D721Med (cell line): Measurements from ENCODE around the gene PREX1.

ENCODE experiments used
- DNase-seq: peaks from one replicate; pipeline ENCODE4 v3.0.0; 2011; ENCODE audit warnings: low spot score; ENCODE audit not compliant: insufficient read length
- FAIRE-seq: peaks from 2 replicates; lab custom pipeline; 2011; peaks lifted over from hg19 to GRCh38; lab: Jason Lieb, UNC
- TF ChIP-seq, protein P1 (sequence below): IDR thresholded peaks from 2 replicates; pipeline ENCODE4 v1.5.1; 2012; ENCODE audit warnings: mild to moderate bottlenecking, control low read depth; ENCODE audit not compliant: insufficient read depth; ENCODE audit errors: missing control alignments

The PREX1 gene

GRCh38 chr20:48656661-48657211 is 171.1 kb downstream of the PREX1 start:
- TF ChIP-seq, protein P1, sequence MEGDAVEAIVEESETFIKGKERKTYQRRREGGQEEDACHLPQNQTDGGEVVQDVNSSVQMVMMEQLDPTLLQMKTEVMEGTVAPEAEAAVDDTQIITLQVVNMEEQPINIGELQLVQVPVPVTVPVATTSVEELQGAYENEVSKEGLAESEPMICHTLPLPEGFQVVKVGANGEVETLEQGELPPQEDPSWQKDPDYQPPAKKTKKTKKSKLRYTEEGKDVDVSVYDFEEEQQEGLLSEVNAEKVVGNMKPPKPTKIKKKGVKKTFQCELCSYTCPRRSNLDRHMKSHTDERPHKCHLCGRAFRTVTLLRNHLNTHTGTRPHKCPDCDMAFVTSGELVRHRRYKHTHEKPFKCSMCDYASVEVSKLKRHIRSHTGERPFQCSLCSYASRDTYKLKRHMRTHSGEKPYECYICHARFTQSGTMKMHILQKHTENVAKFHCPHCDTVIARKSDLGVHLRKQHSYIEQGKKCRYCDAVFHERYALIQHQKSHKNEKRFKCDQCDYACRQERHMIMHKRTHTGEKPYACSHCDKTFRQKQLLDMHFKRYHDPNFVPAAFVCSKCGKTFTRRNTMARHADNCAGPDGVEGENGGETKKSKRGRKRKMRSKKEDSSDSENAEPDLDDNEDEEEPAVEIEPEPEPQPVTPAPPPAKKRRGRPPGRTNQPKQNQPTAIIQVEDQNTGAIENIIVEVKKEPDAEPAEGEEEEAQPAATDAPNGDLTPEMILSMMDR = no peak
- FAIRE-seq (no peak), DNase-seq (no peak)

DNA sequence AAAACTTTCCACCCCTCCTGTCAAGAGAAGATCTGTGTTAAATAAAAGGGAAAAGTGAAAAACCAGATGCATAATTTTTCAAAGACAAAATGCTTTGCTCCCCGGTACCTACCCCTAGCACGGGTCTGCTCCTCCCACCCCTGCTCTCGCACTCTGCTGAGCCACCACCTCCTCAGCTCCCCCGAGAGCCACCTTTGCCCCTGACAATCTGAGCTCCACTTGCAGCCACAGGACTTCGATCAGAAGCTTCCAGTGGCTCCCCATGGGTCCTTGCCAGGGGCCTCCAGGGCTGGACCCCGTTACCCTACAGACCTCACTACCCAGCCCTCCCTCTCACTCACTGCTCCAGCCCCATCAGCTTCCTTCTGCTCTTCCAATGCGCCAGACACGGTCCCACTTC is 171.7 kb downstream of the PREX1 start:
- no peak for FAIRE-seq
- TF ChIP-seq, protein P1 = no peak
- no peak for DNase-seq

GRCh38 chr20:48653706-48654051 is 174.1 kb downstream of the PREX1 start:
- TF ChIP-seq, protein P1 = no peak
- no peak for FAIRE-seq
- DNase-seq = no peak

GRCh38 chr20:48652961-48653705 is 174.7 kb downstream of the PREX1 start:
- DNase-seq (no peak), FAIRE-seq (no peak)
- TF ChIP-seq, protein P1 = no peak

DNA sequence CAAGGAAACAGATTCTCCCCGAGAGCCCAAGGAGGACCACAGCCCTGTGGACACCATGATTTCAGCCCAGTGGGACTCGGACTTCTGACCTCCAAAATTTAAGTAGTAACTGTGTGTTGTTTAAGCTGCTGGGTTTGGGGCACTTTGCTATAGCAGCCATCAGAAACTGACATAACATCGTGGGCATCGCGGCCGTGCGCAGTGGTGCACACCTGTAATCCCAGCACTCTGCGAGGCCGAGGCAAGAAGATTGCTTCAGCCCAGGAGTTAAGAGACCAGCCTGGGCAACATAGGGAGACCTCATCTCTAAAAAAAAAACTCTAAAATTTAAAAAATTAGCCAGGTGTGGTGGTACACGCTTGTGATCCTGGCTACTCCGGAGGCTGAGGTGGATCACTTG is 175.8 kb downstream of the PREX1 start:
- TF ChIP-seq, protein P1 = no peak
- FAIRE-seq = no peak
- no peak for DNase-seq

- TF ChIP-seq, protein P1 = no peak
- FAIRE-seq (no peak), DNase-seq (no peak)
These were observed 176.5 kb downstream of the PREX1 start for GRCh38 chr20:48651271-48651670.

- FAIRE-seq = no peak
- DNase-seq = no peak
- TF ChIP-seq, protein P1 = no peak
These were observed 177.9 kb downstream of the PREX1 start for GRCh38 chr20:48649868-48650267.
